Measurements from ENCODE around the gene DSCAML1. TPM values are rescaled to one million over a fixed set of nuclear protein-coding genes. Genes with fewer than 3 reads are reported as not detected.

The DSCAML1 gene
- total RNA-seq, 2 experiments from 2014 or later: 0.29 to 0.67 TPM

DNA sequence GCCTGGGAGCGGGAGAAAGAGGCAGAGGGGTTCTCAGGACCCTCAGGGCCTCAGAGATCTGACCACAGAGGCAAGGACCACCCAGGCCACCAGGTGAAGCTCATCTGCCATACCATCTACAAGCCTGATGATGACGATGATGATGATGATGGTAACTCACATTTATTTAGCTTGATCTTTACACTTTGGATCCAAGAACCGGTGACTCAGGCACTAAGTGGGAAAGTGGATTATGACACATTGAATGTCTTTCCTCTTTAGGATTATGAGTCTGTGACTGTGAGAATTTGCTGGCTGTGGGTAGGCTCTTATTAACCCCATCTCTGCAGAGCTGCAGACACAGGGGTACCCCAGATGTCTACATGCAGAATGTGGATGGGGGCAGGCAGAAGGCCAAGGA, 110.3 kb downstream of the DSCAML1 start:
- H3K4me3 Mint-ChIP-seq: no peak overlapping the region
- H3K4me1 Mint-ChIP-seq (ENCODE audit: low read depth): no peaks in the 10 kb centered on the region
- intact Hi-C loops (cut with micrococcal nuclease): no loop called here
- peaks cover 1% of the 10 kb centered on the region for H3K27me3 Mint-ChIP-seq
- POLR2A ChIA-PET: interaction anchor here (0.8 kb wide), 1 partner anchor 9 kb away, joined by 4 read pairs; no protein-coding TSS in a partner anchor
- H3K36me3 Mint-ChIP-seq: no peaks in the 10 kb centered on the region
- H3K9me3 Mint-ChIP-seq: no peaks in the 10 kb centered on the region
- no peak for DNase-seq
- no peak overlapping the region for H3K27ac Mint-ChIP-seq
- CTCF ChIA-PET: no interaction called here

DNA sequence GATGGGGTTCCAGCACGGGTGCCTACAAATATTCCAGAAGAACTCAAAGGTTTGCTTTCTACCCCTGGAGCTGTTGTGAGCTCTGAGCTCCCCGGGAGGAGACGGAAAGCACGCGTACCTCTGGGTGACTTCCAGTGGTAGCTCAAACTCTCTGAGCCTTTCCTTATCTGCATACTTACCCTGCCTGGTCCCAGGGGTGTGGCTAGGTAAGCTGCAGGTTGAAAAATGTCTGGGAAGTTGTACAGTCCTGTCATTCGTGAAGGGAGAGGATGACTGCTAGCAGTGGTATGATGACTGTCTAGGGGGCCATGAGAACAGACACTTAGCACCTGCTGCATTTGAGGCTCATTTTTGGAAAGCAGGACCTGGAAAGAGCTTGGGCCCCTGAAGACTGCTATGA, 111.5 kb downstream of the DSCAML1 start:
- intact Hi-C loops (cut with micrococcal nuclease): no loop called here
- Mint-ChIP-seq H3K27ac (no peak overlapping the region), H3K36me3 (no peaks in the 10 kb centered on the region), H3K9me3 (no peaks in the 10 kb centered on the region), H3K4me3 (no peak overlapping the region), H3K27me3 (peaks cover 2% of the 10 kb centered on the region), H3K4me1 (ENCODE audit: low read depth) (no peaks in the 10 kb centered on the region)
- DNase-seq: no peak
- POLR2A ChIA-PET: no interaction called here
- CTCF ChIA-PET: interaction anchor here (1.5 kb wide), 1 partner anchor 259 kb away, joined by 4 read pairs; no protein-coding TSS in a partner anchor

DNA sequence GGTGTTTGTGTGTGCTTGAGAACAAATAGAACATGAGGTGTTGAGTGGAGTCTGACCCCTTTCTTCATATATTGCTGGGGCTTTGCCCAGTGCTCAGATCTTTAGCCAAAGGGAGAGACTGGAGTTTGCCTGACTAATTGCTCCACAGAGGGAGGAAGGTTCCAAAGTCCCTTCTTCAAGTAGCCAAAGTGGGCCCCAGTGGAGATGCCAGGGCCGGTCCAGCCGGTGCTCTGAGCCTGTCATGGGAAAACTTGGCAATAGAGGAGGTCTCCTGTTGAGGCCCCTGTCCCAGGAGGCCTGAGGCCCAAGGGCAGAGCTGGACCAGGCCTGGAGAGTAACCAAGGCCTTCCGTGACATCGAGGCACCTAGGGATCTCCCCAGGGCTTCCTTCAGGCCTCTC, 112.3 kb downstream of the DSCAML1 start:
- peaks cover 2% of the 10 kb centered on the region for H3K27me3 Mint-ChIP-seq
- H3K27ac Mint-ChIP-seq: no peak overlapping the region
- no peaks in the 10 kb centered on the region for H3K9me3 Mint-ChIP-seq
- intact Hi-C loops (cut with micrococcal nuclease): no loop called here
- POLR2A ChIA-PET: no interaction called here
- H3K4me1 Mint-ChIP-seq (ENCODE audit: low read depth): no peaks in the 10 kb centered on the region
- CTCF ChIA-PET: interaction anchor here (1.5 kb wide), 1 partner anchor 259 kb away, joined by 4 read pairs; no protein-coding TSS in a partner anchor
- no peak overlapping the region for H3K4me3 Mint-ChIP-seq
- no peaks in the 10 kb centered on the region for H3K36me3 Mint-ChIP-seq
- DNase-seq: no peak

DNA sequence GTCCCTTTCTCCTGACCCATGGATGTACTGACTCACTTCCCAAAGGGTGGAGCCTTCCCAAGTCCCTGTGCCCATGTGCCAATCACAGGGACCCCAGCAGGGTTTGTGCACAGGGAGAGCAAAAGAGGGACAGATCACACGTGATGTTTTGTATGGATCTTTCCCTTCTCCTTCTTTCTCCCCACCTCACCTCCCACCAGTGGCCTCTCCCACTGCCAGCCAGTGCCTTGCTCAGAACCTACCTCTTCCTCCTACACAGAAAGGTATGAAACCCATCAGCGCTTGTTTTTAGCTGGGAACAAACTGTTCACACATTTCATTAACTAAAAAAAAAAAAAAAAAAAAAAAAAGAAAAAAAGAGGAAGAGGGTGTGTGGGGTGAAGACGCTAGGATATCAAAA, 112.9 kb downstream of the DSCAML1 start:
- H3K4me1 Mint-ChIP-seq (ENCODE audit: low read depth): no peaks in the 10 kb centered on the region
- ChIA-PET POLR2A (no interaction called here), CTCF (no interaction called here)
- H3K4me3 Mint-ChIP-seq: no peak overlapping the region
- H3K27me3 Mint-ChIP-seq: peaks cover 2% of the 10 kb centered on the region
- H3K27ac Mint-ChIP-seq: no peak overlapping the region
- no peaks in the 10 kb centered on the region for H3K9me3 Mint-ChIP-seq
- H3K36me3 Mint-ChIP-seq: no peaks in the 10 kb centered on the region
- intact Hi-C loops (cut with micrococcal nuclease): no loop called here
- DNase-seq: no peak

DNA sequence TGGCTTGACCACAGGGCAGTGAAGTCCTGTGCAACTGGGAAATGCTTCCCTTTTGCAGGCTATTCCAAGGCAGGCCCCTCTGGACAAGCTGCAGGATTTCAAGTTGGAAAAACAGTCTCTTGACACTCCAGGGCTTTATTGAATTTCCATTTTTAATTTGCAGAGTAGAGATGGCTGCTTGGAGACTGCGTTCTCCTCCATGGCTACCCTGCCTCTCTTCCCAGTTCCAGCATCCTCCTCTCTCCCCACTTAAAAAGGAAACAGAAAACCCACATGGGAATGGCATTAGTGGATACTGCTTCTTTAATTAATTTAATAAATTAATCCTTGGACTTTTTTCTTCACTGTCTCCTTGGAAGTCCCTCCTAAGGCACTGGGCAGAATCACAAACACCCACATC, 115.6 kb downstream of the DSCAML1 start:
- POLR2A ChIA-PET: no interaction called here
- no peaks in the 10 kb centered on the region for H3K9me3 Mint-ChIP-seq

DNA sequence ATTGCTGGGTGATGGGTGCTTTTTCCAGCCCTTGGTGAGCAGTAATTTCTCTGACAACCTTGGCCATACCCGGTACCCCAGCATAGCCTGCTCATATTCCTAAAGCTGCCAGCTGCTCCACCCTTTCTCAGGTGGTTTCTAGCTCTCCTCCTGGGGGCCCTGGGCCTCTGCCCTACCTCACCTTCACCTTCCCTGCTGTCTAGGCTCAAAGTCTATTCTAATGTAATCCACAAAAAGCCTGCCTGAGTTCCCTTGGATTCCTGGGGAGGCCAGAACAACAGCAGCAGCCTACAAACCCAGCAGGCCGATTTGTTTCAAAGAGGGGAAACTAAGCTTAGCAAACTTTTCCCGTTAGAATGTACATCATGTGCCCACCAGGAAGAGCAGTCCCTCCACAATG, 117.6 kb downstream of the DSCAML1 start:
- H3K4me1 Mint-ChIP-seq (ENCODE audit: low read depth): peaks cover 6% of the 10 kb centered on the region
- no peak overlapping the region for H3K4me3 Mint-ChIP-seq
- H3K27ac Mint-ChIP-seq: no peak overlapping the region
- DNase-seq: no peak
- H3K9me3 Mint-ChIP-seq: no peaks in the 10 kb centered on the region
- intact Hi-C loops (cut with micrococcal nuclease): no loop called here
- CTCF ChIA-PET: no interaction called here
- H3K27me3 Mint-ChIP-seq: peaks cover 6% of the 10 kb centered on the region
- POLR2A ChIA-PET: no interaction called here
- H3K36me3 Mint-ChIP-seq: no peaks in the 10 kb centered on the region

More for the DNA sequence above, 115.6 kb downstream of the DSCAML1 start:
- H3K27me3 Mint-ChIP-seq: peaks cover 4% of the 10 kb centered on the region
- no peaks in the 10 kb centered on the region for H3K36me3 Mint-ChIP-seq
- no peak for DNase-seq
- no peak overlapping the region for H3K4me3 Mint-ChIP-seq
- H3K4me1 Mint-ChIP-seq (ENCODE audit: low read depth): no peaks in the 10 kb centered on the region
- intact Hi-C loops (cut with micrococcal nuclease): no loop called here
- CTCF ChIA-PET: no interaction called here
- no peak overlapping the region for H3K27ac Mint-ChIP-seq

DNA sequence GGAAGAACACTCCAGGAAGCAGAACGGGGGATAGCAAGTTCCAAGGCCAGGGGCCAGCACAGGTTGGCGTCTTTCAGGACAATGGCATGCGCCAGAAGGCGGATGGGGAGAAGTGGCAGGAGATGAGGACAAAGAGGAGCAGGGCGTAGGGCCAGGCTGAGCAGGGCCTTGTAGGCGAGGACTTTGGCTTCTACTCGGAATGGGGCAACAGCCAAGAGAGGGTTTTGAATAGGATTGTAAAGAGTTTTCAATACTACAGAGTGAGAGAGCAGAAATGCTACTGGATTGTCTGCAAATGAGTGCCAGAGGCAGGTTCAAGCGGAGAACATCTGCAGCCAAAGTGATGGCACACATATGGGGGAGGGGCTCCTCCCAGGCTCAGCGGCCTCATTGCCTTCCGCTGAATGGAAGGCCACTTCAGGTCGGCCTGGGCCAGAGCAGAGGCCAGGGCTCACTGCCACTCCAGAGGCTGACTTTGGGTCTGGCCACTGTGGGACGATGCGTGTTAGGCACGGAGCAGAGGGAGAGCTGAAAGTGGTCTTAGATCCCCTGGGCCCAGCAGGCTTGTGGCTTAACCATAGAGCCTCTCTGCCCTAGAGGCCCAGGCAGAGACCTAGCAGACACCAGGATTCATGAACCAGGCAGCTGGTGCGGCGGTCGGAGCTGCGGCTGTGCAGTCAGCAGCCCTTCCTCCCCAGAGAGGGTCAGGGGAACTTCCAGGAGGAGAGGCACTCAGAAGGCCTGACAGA, 118.2 kb downstream of the DSCAML1 start:
- H3K9me3 Mint-ChIP-seq: no peaks in the 10 kb centered on the region

DNA sequence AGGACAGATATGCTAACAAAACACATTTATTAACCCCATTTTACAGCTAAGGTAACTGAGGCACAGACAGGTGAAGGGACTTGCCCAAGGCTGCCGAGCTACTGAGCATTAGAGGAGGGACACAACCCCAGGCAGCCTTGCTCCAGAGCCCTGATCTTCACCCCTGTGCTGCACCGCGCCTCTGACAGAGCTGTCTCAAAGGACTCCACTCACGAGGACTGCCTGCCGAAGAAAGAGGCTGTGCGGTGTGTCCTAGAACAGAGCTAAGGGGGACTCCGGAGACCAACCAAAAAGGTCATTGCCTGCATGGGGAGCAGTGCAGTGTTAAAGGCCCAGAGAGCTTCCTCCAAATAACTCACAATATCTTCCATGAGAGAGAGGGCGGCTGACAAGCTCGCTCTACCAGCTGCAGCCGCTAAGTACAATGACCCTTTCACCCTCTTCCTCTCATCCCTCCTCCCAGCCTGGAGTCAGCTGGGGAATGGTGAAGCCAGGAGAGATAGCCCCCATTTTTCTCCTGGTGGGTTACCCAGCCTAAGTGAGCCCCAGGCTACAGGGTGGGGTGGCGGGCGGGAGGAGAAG, 119.2 kb downstream of the DSCAML1 start:
- CTCF ChIA-PET: no interaction called here
- Mint-ChIP-seq H3K9me3 (no peaks in the 10 kb centered on the region), H3K4me3 (no peak overlapping the region), H3K4me1 (ENCODE audit: low read depth) (peaks cover 6% of the 10 kb centered on the region), H3K27ac (no peak overlapping the region), H3K27me3 (peaks cover 6% of the 10 kb centered on the region), H3K36me3 (no peaks in the 10 kb centered on the region)
- intact Hi-C loops (cut with micrococcal nuclease): no loop called here
- POLR2A ChIA-PET: interaction anchor here (0.9 kb wide), 1 partner anchor 9 kb away, joined by 4 read pairs; no protein-coding TSS in a partner anchor
- no peak for DNase-seq

More for the DNA sequence above, 118.2 kb downstream of the DSCAML1 start:
- peaks cover 6% of the 10 kb centered on the region for H3K4me1 Mint-ChIP-seq (ENCODE audit: low read depth)
- no peaks in the 10 kb centered on the region for H3K36me3 Mint-ChIP-seq
- no peak for DNase-seq
- CTCF ChIA-PET: no interaction called here
- POLR2A ChIA-PET: no interaction called here
- H3K27me3 Mint-ChIP-seq: peaks cover 6% of the 10 kb centered on the region
- intact Hi-C loops (cut with micrococcal nuclease): no loop called here
- no peak overlapping the region for H3K27ac Mint-ChIP-seq
- H3K4me3 Mint-ChIP-seq: no peak overlapping the region

DNA sequence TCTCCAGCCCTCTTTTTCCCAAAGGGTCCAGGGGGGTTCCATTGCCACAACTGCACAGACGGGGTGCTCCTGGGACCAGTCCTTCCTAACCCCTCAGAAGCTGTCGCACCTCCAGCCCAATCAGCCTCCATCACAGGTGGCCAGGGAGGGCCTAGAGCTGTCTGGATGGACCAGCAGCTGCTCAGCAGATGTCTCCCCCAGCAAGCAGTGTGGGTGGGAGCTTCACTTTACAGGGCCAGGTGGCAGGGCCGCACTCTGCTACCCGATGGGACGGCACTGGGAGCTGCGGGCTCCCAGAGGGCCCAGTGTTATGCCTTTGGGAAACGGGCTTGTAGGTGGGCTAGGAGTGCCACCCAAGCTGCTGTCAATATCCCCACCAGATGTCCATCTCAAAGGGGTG, 120.5 kb downstream of the DSCAML1 start:
- Mint-ChIP-seq H3K4me3 (no peak overlapping the region), H3K27ac (no peak overlapping the region), H3K36me3 (no peaks in the 10 kb centered on the region), H3K4me1 (ENCODE audit: low read depth) (peaks cover 6% of the 10 kb centered on the region), H3K9me3 (no peaks in the 10 kb centered on the region), H3K27me3 (peaks cover 4% of the 10 kb centered on the region)
- intact Hi-C loops (cut with micrococcal nuclease): no loop called here
- POLR2A ChIA-PET: no interaction called here
- CTCF ChIA-PET: no interaction called here
- DNase-seq: no peak

DNA sequence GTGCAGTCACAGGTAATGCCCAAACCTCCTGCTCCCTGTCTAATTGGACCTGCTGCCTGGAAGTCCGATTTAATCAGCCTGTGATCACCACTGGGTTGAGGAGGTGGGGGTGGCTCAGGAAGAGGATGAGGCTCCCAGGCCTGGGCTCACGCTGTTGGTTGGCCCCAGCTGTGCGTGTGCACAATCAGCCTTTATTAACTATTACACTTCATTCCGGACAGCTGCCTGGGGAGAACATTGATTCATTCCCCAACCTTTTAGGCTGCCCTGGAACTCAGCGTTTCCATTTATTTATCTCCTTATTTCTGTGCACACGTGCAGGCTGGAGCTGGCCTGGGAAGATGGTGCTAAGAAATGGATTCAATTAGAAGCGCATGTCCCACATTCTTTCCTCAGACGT, 123.4 kb downstream of the DSCAML1 start:
- H3K9me3 Mint-ChIP-seq: no peaks in the 10 kb centered on the region
- intact Hi-C loops (cut with micrococcal nuclease): no loop called here
- ChIA-PET POLR2A (no interaction called here), CTCF (no interaction called here)
- H3K27me3 Mint-ChIP-seq: peaks cover 4% of the 10 kb centered on the region
- DNase-seq: no peak
- no peak overlapping the region for H3K4me3 Mint-ChIP-seq
- H3K27ac Mint-ChIP-seq: no peak overlapping the region
- no peaks in the 10 kb centered on the region for H3K36me3 Mint-ChIP-seq
- peaks cover 6% of the 10 kb centered on the region for H3K4me1 Mint-ChIP-seq (ENCODE audit: low read depth)

DNA sequence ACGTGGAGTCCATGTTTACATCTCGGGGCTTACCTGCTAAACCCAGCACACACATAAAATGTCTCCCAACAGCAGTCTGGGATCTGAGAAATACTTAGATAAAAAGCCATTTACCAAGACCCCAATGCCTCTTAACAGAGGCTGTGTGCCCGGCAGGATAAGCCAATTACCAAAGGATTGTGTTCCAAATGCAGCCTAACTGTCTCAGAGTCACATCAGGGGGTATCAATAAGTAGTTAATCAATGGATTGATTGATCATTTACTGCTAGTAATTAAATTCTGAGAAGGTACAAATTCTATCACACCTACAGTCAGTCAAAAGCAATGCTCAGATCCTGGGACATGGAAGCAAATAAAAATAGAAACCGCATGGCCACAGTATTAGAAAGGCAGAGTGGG, 125.6 kb downstream of the DSCAML1 start:
- Mint-ChIP-seq H3K27me3 (peaks cover 6% of the 10 kb centered on the region), H3K9me3 (no peaks in the 10 kb centered on the region), H3K4me3 (no peak overlapping the region), H3K4me1 (ENCODE audit: low read depth) (peaks cover 6% of the 10 kb centered on the region), H3K27ac (no peak overlapping the region), H3K36me3 (no peaks in the 10 kb centered on the region)
- no peak for DNase-seq
- ChIA-PET CTCF (interaction anchor here (1.0 kb wide), 1 partner anchor 50 kb away, joined by 3 read pairs; no protein-coding TSS in a partner anchor), POLR2A (no interaction called here)
- intact Hi-C loops (cut with micrococcal nuclease): no loop called here

DNA sequence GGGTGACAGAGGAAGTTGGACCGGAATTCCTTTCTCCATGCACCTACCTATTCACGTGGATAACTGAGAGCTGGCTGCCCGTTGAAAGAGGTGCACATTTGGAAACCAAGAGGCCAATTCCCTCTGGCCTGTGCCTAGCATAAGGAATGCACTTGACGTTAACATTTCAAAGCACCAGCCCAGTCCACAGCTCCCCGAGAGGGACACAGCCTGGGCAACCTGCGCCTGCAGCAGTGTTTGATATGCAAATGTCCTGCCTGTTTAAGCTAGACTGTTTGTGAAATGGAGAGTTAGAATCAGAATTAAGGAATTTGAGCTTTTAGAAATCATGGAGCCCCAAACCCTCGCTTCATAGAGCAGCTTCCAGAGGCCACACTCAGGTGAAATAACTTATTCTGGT, 126.1 kb downstream of the DSCAML1 start:
- ChIA-PET POLR2A (no interaction called here), CTCF (interaction anchor here (1.0 kb wide), 1 partner anchor 49 kb away, joined by 3 read pairs; no protein-coding TSS in a partner anchor)
- H3K4me1 Mint-ChIP-seq (ENCODE audit: low read depth): peaks cover 3% of the 10 kb centered on the region
- DNase-seq: no peak
- H3K4me3 Mint-ChIP-seq: no peak overlapping the region
- H3K36me3 Mint-ChIP-seq: no peaks in the 10 kb centered on the region
- intact Hi-C loops (cut with micrococcal nuclease): no loop called here
- H3K27ac Mint-ChIP-seq: no peak overlapping the region
- H3K27me3 Mint-ChIP-seq: peaks cover 6% of the 10 kb centered on the region
- no peaks in the 10 kb centered on the region for H3K9me3 Mint-ChIP-seq

DNA sequence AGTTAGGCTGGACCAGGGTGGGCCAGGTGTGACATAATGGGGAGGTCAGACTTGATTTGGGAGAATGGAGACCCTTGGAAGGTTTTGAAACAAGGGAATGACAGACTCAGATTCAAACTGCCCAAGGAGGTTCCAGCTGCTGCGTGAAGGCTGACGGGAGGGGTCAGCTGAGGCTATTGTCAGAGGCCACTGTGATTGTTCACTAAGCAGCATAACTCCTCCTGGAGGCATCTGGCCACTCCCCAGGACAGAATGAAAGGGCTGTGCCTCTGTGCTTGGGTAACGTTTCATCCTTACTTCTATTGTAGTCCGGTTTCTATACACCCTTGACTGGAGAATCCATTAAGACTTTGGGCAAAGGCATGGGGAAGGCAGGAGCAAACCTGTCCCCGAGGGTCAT, 126.6 kb downstream of the DSCAML1 start:
- POLR2A ChIA-PET: no interaction called here
- Mint-ChIP-seq H3K4me3 (no peak overlapping the region), H3K27me3 (peaks cover 6% of the 10 kb centered on the region), H3K27ac (no peak overlapping the region), H3K36me3 (no peaks in the 10 kb centered on the region), H3K9me3 (no peaks in the 10 kb centered on the region), H3K4me1 (ENCODE audit: low read depth) (no peaks in the 10 kb centered on the region)
- CTCF ChIA-PET: interaction anchor here (1.0 kb wide), 1 partner anchor 49 kb away, joined by 3 read pairs; no protein-coding TSS in a partner anchor
- no peak for DNase-seq
- intact Hi-C loops (cut with micrococcal nuclease): no loop called here
